Fibroblast of lung (primary cell): Measurements from ENCODE around the gene RYR2. TPM values are rescaled to one million over a fixed set of nuclear protein-coding genes. Genes with fewer than 3 reads are reported as not detected.

Source experiments
- DNase-seq, 2 donors: peaks; one replicate each; pipeline versions ENCODE4 v3.0.0 to v3.0.0-alpha.2; 2010; ENCODE audit warnings: low read depth in 2 of 2
- H2AFZ ChIP-seq: 2 replicates; pipeline ENCODE4 v1.5.1; 2012; ENCODE audit warnings: low read length, control low read depth, inconsistent platforms
- H3K27ac ChIP-seq: 2 replicates; pipeline ENCODE4 v1.5.1; 2011; ENCODE audit warnings: low read length, control low read depth; ENCODE audit not compliant: insufficient read depth
- H3K27me3 ChIP-seq: 2 replicates; pipeline ENCODE4 v1.5.1; 2011; ENCODE audit warnings: mild to moderate bottlenecking, low read length; ENCODE audit not compliant: control insufficient read depth, insufficient read depth
- H3K36me3 ChIP-seq: 2 replicates; pipeline ENCODE4 v1.5.1; 2011; ENCODE audit warnings: low read length; ENCODE audit not compliant: control insufficient read depth, insufficient read depth
- H3K4me1 ChIP-seq: 2 replicates; pipeline ENCODE4 v1.5.1; 2011; ENCODE audit warnings: low read length; ENCODE audit not compliant: control insufficient read depth, insufficient read depth; ENCODE audit errors: extremely low read depth
- H3K4me2 ChIP-seq: 2 replicates; pipeline ENCODE4 v1.5.1; 2011; ENCODE audit warnings: low read length, control low read depth; ENCODE audit not compliant: insufficient read depth; ENCODE audit errors: extremely low read depth
- H3K4me3 ChIP-seq, 4 experiments: fragments of 200-600 bp in 1 of 4; sonication (generic) in 1 of 4; replicated peaks in 1 of 4; 2 replicates each; pipeline ENCODE4 v1.5.1; 2011 to 2016; ENCODE audit warnings: low read length in 4 of 4, low read depth in 3 of 4, mild to moderate bottlenecking in 3 of 4, control low read depth in 2 of 4, inconsistent platforms in 1 of 4, mixed read lengths in 1 of 4; ENCODE audit not compliant: insufficient read depth in 1 of 4; ENCODE audit errors: control extremely low read depth in 1 of 4
- H3K79me2 ChIP-seq: 2 replicates; pipeline ENCODE4 v1.5.1; 2012; ENCODE audit warnings: mild to moderate bottlenecking, low read length, inconsistent platforms; ENCODE audit not compliant: control insufficient read depth, insufficient read depth
- H3K9ac ChIP-seq: 2 replicates; pipeline ENCODE4 v1.5.1; 2011; ENCODE audit warnings: mild to moderate bottlenecking, low read length, control low read depth; ENCODE audit not compliant: insufficient read depth
- H3K9me3 ChIP-seq: 2 replicates; pipeline ENCODE4 v1.5.1; 2012; ENCODE audit warnings: low read depth, low read length; ENCODE audit not compliant: control insufficient read depth, insufficient read depth
- H4K20me1 ChIP-seq: 2 replicates; pipeline ENCODE4 v1.5.1; 2011; ENCODE audit warnings: low read length; ENCODE audit not compliant: control insufficient read depth, insufficient read depth; ENCODE audit errors: extremely low read depth
- CTCF ChIP-seq, 2 donors: IDR thresholded peaks in 1 of 2; conservative IDR thresholded peaks in 1 of 2; 1 replicate in 1 of 2; 2 replicates in 1 of 2; pipeline ENCODE4 v1.5.1; 2011 to 2012; ENCODE audit warnings: low read length in 2 of 2, control low read depth in 1 of 2, inconsistent platforms in 1 of 2, low read depth in 1 of 2, mild to moderate bottlenecking in 1 of 2
- EZH2 ChIP-seq: IDR thresholded peaks from 2 replicates; pipeline ENCODE4 v1.5.1; 2012; ENCODE audit warnings: low read length, control low read depth, mild to moderate bottlenecking; ENCODE audit errors: missing control alignments
- polyA plus RNA-seq, 2 donors: library from polyadenylated mRNA; depleted of rRNA in 1 of 2; stranded (reverse) in 1 of 2; unstranded in 1 of 2; fragments of >200 nt; gene quantifications; 2 replicates each; pipeline ENCODE4 v1.2.1, GENCODE V29; 2011 to 2012; ENCODE audit warnings: missing spikeins in 1 of 2
- total RNA-seq: library from RNA; depleted of rRNA; stranded (reverse); fragments of >200 nt; gene quantifications from 2 replicates; pipeline ENCODE4 v1.2.1, GENCODE V29; 2014

RYR2 gene
- total and polyA plus RNA-seq, 2 donors (not counting 1 experiment from before 2014, with no cell fraction given), result 0.06 to 0.17 TPM

- H3K36me3 ChIP-seq, result no peaks in the 10 kb centered on the region
- H3K9ac ChIP-seq, result no peak overlapping the region
- no peaks in the 10 kb centered on the region for H3K9me3 ChIP-seq
- H3K4me1 ChIP-seq, result no peaks in the 10 kb centered on the region
- no peaks in the 10 kb centered on the region for H3K27me3 ChIP-seq
- H2AFZ ChIP-seq, result no peak overlapping the region
- no peak overlapping the region for H3K27ac ChIP-seq
- H3K4me2 ChIP-seq, result no peak overlapping the region
- no peak overlapping the region for H3K4me3 ChIP-seq
- DNase-seq, result no peak
- no peaks in the 10 kb centered on the region for H3K79me2 ChIP-seq
- H4K20me1 ChIP-seq, result no peaks in the 10 kb centered on the region
- no peak for TF ChIP-seq CTCF (conservative IDR thresholded peaks at IDR 0.05 in 1 of 2, IDR thresholded peaks at IDR 0.05 in 1 of 2; ENCODE audit: low read depth in 1 of 2, low read length in 2 of 2)
- no peak for TF ChIP-seq EZH2
Measured at GRCh38 chr1:237394281-237394680, 352.3 kb downstream of the RYR2 start.

DNA sequence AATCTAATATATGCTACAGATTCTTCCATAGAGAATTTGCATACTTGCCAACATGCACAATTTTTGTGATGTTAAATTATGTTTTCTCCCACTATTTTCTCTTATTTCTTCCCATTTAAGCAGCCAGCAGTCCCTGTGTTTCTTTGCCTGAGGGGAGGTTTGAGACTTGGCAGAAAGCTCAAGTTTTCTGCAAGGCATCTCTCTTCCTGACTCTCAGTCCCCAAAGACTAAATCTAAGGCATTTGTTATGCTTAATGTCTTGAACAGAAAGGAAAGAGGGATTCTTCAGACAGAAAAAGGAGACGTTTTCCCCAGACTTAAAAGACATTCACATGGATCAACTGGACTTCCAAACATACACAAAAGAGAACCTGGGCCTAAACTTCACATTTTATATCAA, 354.4 kb downstream of the RYR2 start:
- no peaks in the 10 kb centered on the region for H3K27me3 ChIP-seq
- no peaks in the 10 kb centered on the region for H4K20me1 ChIP-seq

GRCh38 chr1:237398751-237399150, 356.8 kb downstream of the RYR2 start:
- no peaks in the 10 kb centered on the region for H3K79me2 ChIP-seq
- H3K36me3 ChIP-seq, result no peaks in the 10 kb centered on the region
- no peaks in the 10 kb centered on the region for H3K9me3 ChIP-seq
- H4K20me1 ChIP-seq, result no peaks in the 10 kb centered on the region
- no peak overlapping the region for H2AFZ ChIP-seq
- DNase-seq, result no peak
- no peak overlapping the region for H3K4me2 ChIP-seq
- no peak overlapping the region for H3K9ac ChIP-seq
- H3K27ac ChIP-seq, result no peak overlapping the region
- TF ChIP-seq EZH2 (no peak), CTCF (conservative IDR thresholded peaks at IDR 0.05 in 1 of 2, IDR thresholded peaks at IDR 0.05 in 1 of 2; ENCODE audit: low read depth in 1 of 2, low read length in 2 of 2) (no peak)
- H3K27me3 ChIP-seq, result no peaks in the 10 kb centered on the region
- H3K4me3 ChIP-seq, result no peak overlapping the region
- no peaks in the 10 kb centered on the region for H3K4me1 ChIP-seq

More for the DNA sequence above, 354.4 kb downstream of the RYR2 start:
- Histone ChIP-seq H3K4me3 (no peak overlapping the region), H3K36me3 (no peaks in the 10 kb centered on the region), H3K9me3 (no peaks in the 10 kb centered on the region), H3K4me2 (no peak overlapping the region), H3K9ac (no peak overlapping the region), H3K79me2 (no peaks in the 10 kb centered on the region), H3K27ac (no peak overlapping the region), H2AFZ (no peak overlapping the region), H3K4me1 (no peaks in the 10 kb centered on the region)
- TF ChIP-seq EZH2 (no peak), CTCF (conservative IDR thresholded peaks at IDR 0.05 in 1 of 2, IDR thresholded peaks at IDR 0.05 in 1 of 2; ENCODE audit: low read depth in 1 of 2, low read length in 2 of 2) (no peak)
- DNase-seq, result no peak
